Activated CD4-positive, alpha-beta T cell treated with anti-CD3 and anti-CD28 coated beads for 36 hours (primary cell): ENCODE data around the gene KIRREL3. TPM values are rescaled to one million over a fixed set of nuclear protein-coding genes. Genes with fewer than 3 reads are reported as not detected.

Experiments used
- ATAC-seq: fragments of 200-7000 bp; cut with Tn5 transposase; one replicate; pipeline ENCODE4 v1.10.0; 2021; ENCODE audit warnings: mild to moderate bottlenecking, moderate library complexity
- CTCF ChIA-PET: fragments of 350-600 bp; sonication (Branson Sonifier 250); formaldehyde crosslinking; loops from one replicate; lab custom pipeline; 2021; ENCODE audit warnings: antibody characterized with exemption; lab: Charles Lee
- POLR2A ChIA-PET: fragments of 350-600 bp; sonication (Branson Sonifier 250); formaldehyde crosslinking; loops from one replicate; lab custom pipeline; 2021; ENCODE audit warnings: antibody characterized with exemption, inconsistent platforms; lab: Charles Lee
- DNase-seq: peaks from one replicate; pipeline ENCODE4 v3.0.0-alpha.2; 2020
- H3K27ac Mint-ChIP-seq: one replicate; pipeline ENCODE4 v1.8.0; 2021; ENCODE audit warnings: mixed read lengths
- H3K27me3 Mint-ChIP-seq: one replicate; pipeline ENCODE4 v1.8.0; 2021; ENCODE audit warnings: mixed read lengths
- H3K36me3 Mint-ChIP-seq: one replicate; pipeline ENCODE4 v1.8.0; 2021; ENCODE audit warnings: low read depth, mixed read lengths
- H3K4me1 Mint-ChIP-seq: one replicate; pipeline ENCODE4 v1.8.0; 2021; ENCODE audit warnings: mixed read lengths
- H3K4me3 Mint-ChIP-seq: one replicate; pipeline ENCODE4 v1.8.0; 2021; ENCODE audit warnings: mild to moderate bottlenecking, moderate library complexity, mixed read lengths
- H3K9me3 Mint-ChIP-seq: one replicate; pipeline ENCODE4 v1.8.0; 2021; ENCODE audit warnings: low read depth, mixed read lengths
- intact Hi-C, 2 experiments: fragments of 100-400 bp; cut with DNase I in 1 of 2; cut with micrococcal nuclease in 1 of 2; formaldehyde crosslinking; loops; one replicate each; pipeline versions ENCODE4 v1.14.2 to v1.15.1; 2022 to 2024; cut with DNase I, micrococcal nuclease
- total RNA-seq, 2 experiments: library from RNA; stranded (reverse); gene quantifications; one replicate each; pipeline ENCODE4 v1.2.3, GENCODE V29; 2021

Gene KIRREL3
- total RNA-seq, 2 experiments from 2014 or later = not detected

DNA sequence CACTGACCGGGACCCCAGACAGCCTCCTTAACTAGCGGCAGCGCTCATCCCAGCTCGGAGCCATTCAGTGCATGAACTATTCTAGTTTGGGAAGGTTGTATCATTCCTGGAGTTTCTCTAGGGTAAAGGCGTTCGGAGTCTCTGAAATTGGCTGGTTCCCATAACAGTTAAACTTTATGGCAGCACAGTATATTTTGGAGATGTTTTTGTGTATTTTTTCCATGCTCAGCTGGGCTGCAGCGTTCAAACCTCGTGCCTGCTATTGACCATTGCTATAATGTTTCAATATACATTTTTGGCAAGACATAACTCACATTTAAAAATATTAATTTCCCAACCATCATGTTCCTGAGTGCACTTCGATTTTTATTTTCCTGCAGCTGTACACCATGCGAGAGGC, 475.4 kb downstream of the KIRREL3 start:
- Mint-ChIP-seq H3K4me1 (no peaks in the 10 kb centered on the region), H3K9me3 (no peaks in the 10 kb centered on the region), H3K36me3 (no peaks in the 10 kb centered on the region), H3K4me3 (no peak overlapping the region), H3K27ac (no peak overlapping the region), H3K27me3 (no peaks in the 10 kb centered on the region)
- no peak for ATAC-seq
- intact Hi-C loops = no loop called here
- POLR2A ChIA-PET = no interaction called here
- CTCF ChIA-PET = interaction anchor here (0.6 kb wide), 1 partner anchor 69 kb away, joined by 3 read pairs; no protein-coding TSS in a partner anchor
- no peak for DNase-seq

DNA sequence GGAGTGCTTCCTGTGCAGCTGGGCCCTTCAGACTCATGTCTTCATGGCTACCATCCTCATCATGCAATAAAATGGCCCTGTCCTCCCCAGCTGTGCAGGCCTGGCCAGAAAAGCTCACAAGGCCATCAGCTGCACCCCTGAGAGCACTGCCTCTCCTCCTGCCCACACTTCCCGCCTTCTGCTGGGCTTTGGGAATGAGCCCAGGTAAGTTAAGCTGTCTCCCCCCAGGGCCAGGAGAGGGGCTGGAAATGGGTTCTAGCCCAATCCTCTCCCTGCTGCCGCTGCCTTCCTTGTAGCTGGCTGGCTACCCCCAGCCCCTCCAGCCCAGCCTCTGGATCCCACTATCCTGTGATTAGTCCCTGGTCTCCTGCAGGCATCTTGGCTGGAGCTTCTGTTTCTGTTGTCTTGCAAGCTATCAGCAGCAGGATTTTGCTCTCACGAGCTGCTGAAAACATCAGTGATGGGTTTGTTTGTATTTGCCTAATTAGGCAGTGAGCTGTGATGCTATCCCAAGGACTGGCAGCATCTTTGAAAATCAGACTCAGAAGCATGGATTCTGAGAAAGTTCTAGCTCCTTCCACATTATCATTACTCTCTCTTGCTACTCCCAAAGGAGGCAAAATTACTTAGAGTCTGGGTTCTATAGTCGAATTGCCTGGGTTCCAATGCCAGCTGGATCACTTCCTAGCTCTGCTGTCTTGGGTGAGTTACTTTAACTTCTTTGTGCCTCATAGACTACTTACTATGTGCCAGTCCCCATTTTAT, 476.9 kb downstream of the KIRREL3 start:
- intact Hi-C loops = no loop called here
- no peaks in the 10 kb centered on the region for H3K36me3 Mint-ChIP-seq
- no peak overlapping the region for H3K4me3 Mint-ChIP-seq
- ATAC-seq (no peak), DNase-seq (no peak)
- CTCF ChIA-PET = no interaction called here
- no peaks in the 10 kb centered on the region for H3K9me3 Mint-ChIP-seq
- no peaks in the 10 kb centered on the region for H3K27me3 Mint-ChIP-seq
- H3K27ac Mint-ChIP-seq = no peak overlapping the region
- no peaks in the 10 kb centered on the region for H3K4me1 Mint-ChIP-seq
- POLR2A ChIA-PET = no interaction called here

DNA sequence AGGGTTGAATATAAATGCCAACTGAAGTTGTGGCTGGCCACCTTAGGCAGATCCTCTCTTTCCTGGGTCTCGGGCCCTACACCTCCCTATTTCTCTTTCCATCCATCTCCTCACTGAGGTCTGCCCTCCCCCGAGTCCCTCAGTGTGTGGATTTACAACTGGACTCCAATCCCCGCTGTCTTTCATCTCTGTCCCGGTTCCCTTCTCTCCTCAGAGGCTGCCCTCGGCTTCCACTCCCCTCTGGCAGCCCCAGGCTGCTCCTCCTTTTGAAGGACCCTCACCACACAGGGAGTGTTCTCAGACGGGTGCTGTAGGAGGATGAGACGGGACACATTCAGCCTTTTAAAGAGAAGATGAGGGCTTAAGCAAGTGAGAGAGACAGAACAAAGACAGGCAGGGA, 478.0 kb downstream of the KIRREL3 start:
- POLR2A ChIA-PET = no interaction called here
- H3K27me3 Mint-ChIP-seq = no peaks in the 10 kb centered on the region
- CTCF ChIA-PET = no interaction called here

DNA sequence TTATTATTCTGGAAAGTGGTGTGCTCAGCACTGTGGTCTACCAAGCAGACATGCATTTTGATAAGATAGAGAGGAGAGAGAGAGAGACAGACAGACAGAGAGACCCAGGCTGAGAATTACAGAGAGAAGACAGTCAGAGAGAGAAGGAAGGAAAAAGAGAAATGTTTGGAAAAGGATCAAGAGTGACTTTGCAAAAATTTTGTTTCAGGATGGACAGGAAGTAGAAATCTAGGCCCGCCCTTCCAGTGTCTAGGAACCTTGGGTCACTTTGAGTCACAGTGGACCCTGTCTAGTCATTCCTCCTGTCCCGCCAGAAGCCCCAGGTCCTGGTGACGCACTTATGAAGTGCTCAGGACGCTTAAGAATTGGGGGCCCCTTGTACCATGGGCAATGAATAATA, 478.4 kb downstream of the KIRREL3 start:
- no peaks in the 10 kb centered on the region for H3K36me3 Mint-ChIP-seq
- POLR2A ChIA-PET = no interaction called here
- H3K27ac Mint-ChIP-seq = no peak overlapping the region

More for the DNA sequence above, 478.0 kb downstream of the KIRREL3 start:
- DNase-seq (no peak), ATAC-seq (no peak)
- Mint-ChIP-seq H3K27ac (no peak overlapping the region), H3K36me3 (no peaks in the 10 kb centered on the region), H3K9me3 (no peaks in the 10 kb centered on the region), H3K4me1 (no peaks in the 10 kb centered on the region), H3K4me3 (no peak overlapping the region)
- intact Hi-C loops = no loop called here

DNA sequence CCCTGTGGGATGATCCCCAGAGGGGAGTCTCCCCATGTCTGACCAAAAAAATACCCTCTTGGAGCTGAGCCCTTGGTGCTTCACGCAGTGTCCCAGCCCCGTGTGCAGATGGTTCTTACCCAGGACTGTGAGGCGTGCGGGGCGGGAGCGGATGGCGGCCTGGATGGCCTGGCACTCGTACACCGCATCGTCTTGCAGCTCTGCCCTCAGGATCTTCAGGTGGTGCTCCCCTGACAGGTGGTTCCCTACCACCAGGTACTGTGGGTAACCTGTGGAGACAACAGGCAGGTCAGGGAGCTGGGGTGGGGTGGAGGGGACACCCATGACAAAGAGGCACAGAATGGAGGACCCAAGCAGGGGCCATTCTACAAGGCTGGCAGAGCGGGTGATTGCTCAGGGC, 479.4 kb downstream of the KIRREL3 start:
- H3K4me1 Mint-ChIP-seq = no peaks in the 10 kb centered on the region
- no peak overlapping the region for H3K4me3 Mint-ChIP-seq
- no peaks in the 10 kb centered on the region for H3K36me3 Mint-ChIP-seq
- POLR2A ChIA-PET = no interaction called here
- CTCF ChIA-PET = no interaction called here
- DNase-seq (no peak), ATAC-seq (no peak)
- H3K27me3 Mint-ChIP-seq = no peaks in the 10 kb centered on the region
- H3K27ac Mint-ChIP-seq = no peak overlapping the region
- intact Hi-C loops = no loop called here
- no peaks in the 10 kb centered on the region for H3K9me3 Mint-ChIP-seq

More for the DNA sequence above, 478.4 kb downstream of the KIRREL3 start:
- CTCF ChIA-PET = no interaction called here
- Mint-ChIP-seq H3K9me3 (no peaks in the 10 kb centered on the region), H3K4me3 (no peak overlapping the region), H3K4me1 (no peaks in the 10 kb centered on the region), H3K27me3 (no peaks in the 10 kb centered on the region)
- ATAC-seq (no peak), DNase-seq (no peak)
- intact Hi-C loops = no loop called here

DNA sequence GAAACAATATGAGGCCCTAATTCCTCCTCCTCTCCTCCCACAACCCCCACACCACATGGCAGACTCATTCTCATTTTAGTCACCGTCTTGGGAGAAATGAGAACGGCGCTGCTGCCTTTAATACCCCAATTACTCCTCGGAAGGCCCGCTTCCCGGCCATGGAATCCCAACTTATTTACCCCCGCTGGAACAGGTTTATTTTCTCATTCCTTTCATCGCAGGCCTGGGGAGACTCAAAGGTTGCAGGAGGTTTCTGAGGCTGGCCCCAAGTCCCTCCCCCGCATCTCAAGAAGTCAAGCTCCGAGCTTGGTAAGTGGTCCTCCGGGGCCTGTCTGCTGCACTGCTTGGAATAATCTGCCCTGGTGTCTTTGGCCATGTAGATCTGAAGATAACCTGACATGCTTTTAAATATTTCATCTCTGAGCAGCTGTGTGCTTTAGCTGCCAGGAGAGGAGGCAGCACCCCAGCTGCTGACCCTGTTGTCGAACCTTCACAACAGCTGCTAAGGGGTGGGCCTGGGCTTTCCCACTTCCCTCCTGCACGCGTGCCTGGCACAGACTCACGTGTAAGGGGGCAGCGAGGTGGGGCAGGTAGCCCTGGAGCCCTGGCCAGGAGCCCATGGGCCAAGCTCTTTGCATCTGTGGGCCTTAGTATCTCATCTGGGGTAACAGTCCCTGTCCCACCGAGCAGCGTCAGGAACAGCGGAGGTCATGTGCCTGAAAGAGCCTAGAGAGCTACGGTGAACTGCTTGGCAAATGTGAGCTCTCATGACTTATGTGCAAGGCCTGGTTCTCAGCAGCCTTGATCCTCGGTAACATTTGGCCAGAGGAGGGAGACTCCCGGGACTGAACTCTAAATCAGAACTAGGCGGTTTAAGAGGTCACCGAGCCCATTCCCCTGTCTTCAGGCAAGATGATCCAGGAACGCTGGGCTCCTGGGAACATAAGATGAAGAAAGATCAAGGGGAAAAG, 480.5 kb downstream of the KIRREL3 start:
- Mint-ChIP-seq H3K4me1 (no peaks in the 10 kb centered on the region), H3K27ac (no peak overlapping the region), H3K36me3 (no peaks in the 10 kb centered on the region), H3K27me3 (no peaks in the 10 kb centered on the region), H3K9me3 (no peaks in the 10 kb centered on the region), H3K4me3 (no peak overlapping the region)
- POLR2A ChIA-PET = no interaction called here
- CTCF ChIA-PET = interaction anchor here (0.5 to 0.7 kb wide), 2 partner anchors 104 to 1354 kb away, joined by 3 read pairs; no protein-coding TSS in a partner anchor
- no peak for DNase-seq
- intact Hi-C loops = no loop called here
- ATAC-seq = no peak

DNA sequence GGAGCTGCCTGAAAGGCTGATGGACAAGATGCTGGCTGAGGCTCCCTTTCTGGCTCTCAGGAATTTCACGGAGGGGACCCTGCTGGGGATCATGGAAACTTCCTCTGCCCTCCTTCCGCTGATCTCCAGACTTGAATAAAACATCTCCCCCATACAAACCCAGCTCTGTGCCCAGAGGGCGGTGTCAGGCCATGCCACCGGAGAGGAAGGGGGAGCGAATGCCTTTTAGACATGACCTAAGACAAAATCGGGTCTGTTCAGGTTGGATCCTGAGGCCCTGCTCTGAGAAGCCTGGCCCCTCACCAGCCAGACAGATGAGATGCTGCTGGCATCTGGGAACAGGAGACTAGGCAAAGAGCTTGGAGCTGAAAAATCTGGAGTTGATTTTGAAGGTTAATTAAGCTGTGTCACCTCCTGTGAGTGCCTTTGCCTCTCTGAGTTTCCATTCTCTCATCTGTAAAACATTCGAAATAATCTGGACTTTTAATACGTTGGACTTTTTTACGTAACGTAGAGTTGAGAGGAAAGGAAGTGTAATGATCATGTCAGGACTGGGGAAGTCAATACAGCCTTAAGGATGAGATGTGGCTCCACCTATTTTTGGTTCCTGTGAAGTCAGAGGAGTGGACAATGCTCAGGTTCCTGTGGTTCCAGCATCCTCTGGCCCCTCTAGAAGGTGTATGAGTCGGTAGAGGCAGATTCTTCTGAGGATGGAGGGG, 481.4 kb downstream of the KIRREL3 start:
- intact Hi-C loops = no loop called here
- H3K27ac Mint-ChIP-seq = no peak overlapping the region
- H3K9me3 Mint-ChIP-seq = no peaks in the 10 kb centered on the region
- no peaks in the 10 kb centered on the region for H3K36me3 Mint-ChIP-seq
- no peak overlapping the region for H3K4me3 Mint-ChIP-seq
- ATAC-seq = no peak
- H3K4me1 Mint-ChIP-seq = no peaks in the 10 kb centered on the region
- CTCF ChIA-PET = no interaction called here
- POLR2A ChIA-PET = no interaction called here
- no peaks in the 10 kb centered on the region for H3K27me3 Mint-ChIP-seq
- DNase-seq = no peak

DNA sequence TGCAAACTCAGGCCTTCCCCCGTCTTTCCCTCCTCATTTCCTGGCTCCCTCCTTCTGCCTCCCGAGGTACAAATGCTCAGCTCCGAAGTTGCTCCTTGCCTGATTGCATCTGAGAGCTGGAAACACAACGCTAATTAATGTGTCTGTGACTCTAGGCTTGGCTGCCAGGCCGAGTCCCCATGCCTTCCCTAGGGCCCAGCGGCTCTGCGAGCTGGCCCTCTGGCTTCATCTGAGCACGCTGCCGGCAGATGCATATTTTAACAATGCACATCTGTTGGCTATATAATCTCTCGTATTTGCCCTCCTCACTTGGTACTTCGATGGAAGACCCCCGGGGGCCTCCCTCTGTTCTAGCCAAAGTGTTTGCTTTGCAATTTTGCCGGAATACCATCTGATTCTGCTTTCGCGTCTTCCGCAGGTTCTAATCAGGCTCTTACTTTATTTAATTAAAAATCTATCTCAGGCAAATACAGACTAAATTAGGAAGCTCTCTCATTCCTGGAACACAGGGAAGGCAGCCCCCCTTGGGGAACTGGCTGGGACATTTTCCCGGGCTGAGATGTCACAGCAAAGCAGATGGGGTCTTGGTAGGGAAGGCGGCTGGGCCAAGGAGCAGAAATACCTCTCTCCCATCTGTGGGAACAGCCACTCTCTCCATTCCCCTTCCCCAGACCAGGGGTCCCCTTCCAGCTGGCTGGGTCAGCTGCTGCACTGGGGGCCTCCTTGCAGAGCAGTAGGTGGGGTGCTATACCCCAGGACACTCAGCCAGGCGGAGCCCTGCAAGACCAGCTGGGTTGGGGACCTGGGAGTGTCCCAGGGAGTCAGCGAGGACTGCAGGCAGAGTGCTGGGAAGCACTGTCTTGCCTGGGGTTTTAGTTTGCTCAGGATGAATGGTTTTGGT, 482.2 kb downstream of the KIRREL3 start:
- ChIA-PET CTCF (no interaction called here), POLR2A (no interaction called here)
- H3K9me3 Mint-ChIP-seq = no peaks in the 10 kb centered on the region
- H3K27me3 Mint-ChIP-seq = no peaks in the 10 kb centered on the region
- no peak overlapping the region for H3K4me3 Mint-ChIP-seq
- no peaks in the 10 kb centered on the region for H3K36me3 Mint-ChIP-seq
- intact Hi-C loops = no loop called here
- ATAC-seq = no peak
- DNase-seq = no peak
- H3K27ac Mint-ChIP-seq = no peak overlapping the region
- H3K4me1 Mint-ChIP-seq = no peaks in the 10 kb centered on the region

DNA sequence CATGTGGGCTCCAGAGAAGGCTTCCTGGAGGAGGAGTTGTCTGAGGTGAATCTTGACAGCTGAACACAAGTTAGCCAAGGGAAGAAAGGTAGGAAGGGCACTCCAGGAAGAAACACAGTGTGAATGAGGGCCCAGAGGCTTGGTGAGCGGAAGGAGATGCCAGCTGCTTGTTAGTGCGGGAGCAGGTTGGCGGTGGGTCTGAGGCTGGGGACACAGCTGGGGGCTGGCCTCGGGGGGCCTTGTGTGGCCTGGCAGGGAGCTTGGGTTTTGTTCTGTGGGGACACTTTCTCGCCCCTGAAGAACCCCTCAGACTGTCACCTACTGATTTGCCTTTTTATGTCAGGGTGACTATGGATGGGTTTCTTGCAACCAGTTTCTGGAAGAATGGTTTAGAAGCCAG, 485.1 kb downstream of the KIRREL3 start:
- ATAC-seq (no peak), DNase-seq (no peak)
- Mint-ChIP-seq H3K4me3 (no peak overlapping the region), H3K27me3 (peaks cover 5% of the 10 kb centered on the region), H3K27ac (no peak overlapping the region), H3K4me1 (no peaks in the 10 kb centered on the region), H3K9me3 (no peaks in the 10 kb centered on the region), H3K36me3 (no peaks in the 10 kb centered on the region)
- POLR2A ChIA-PET = no interaction called here
- CTCF ChIA-PET = no interaction called here
- intact Hi-C loops = no loop called here

DNA sequence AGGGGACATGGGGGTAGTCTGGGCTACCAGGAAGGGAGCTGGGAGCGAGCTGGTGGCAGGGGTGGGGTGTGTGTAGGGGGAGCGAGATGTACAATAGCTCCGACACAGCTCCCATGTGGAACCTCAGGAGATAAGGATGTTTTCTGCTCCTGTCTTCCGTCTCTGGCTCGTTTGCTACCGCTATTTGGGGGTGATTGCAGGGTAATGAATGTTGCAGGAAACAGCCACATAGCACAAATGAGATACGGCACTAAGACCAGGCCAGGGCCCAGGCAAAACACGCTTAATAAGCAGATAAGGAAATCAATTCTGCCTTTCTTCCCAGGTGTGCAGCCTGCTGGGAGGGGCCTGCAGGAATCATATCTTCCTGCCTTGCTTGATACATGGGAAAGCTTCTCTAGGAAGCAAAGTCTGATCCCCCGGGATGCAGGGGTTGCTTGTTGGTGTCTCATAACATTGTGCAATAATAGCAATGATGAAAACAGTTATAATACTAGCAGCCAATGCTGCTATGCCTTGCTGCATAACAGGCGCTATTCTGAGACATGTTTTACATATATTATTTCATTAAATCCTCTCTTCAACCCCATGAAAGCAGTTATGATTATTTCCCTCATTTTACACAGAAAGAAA, 486.4 kb downstream of the KIRREL3 start:
- no peak overlapping the region for H3K27ac Mint-ChIP-seq
- POLR2A ChIA-PET = no interaction called here
- CTCF ChIA-PET = no interaction called here
- no peak for DNase-seq
- no peaks in the 10 kb centered on the region for H3K36me3 Mint-ChIP-seq
- no peaks in the 10 kb centered on the region for H3K4me1 Mint-ChIP-seq
- H3K9me3 Mint-ChIP-seq = no peaks in the 10 kb centered on the region
- H3K4me3 Mint-ChIP-seq = no peak overlapping the region
- H3K27me3 Mint-ChIP-seq = peaks cover 11% of the 10 kb centered on the region
- intact Hi-C loops = no loop called here
- ATAC-seq = no peak
